SJSA1 (cell line): ENCODE data around the gene BTBD17. TPM values are rescaled to one million over a fixed set of nuclear protein-coding genes. Genes with fewer than 3 reads are reported as not detected.

Experiments used
- DNase-seq, 2 experiments: peaks; one replicate each; pipeline ENCODE4 v3.0.0-alpha.2; 2015 to 2020; ENCODE audit warnings: low spot score in 2 of 2, low read depth in 1 of 2
- H3K27ac ChIP-seq: fragments of 250-450 bp; sonication (Bioruptor Pico); 2 replicates; pipeline ENCODE4 v1.5.1; 2020; ENCODE audit warnings: mild to moderate bottlenecking, moderate library complexity
- H3K27me3 ChIP-seq: fragments of 250-450 bp; sonication (Bioruptor Pico); replicated peaks from 2 replicates; pipeline ENCODE4 v1.5.1; 2020; ENCODE audit warnings: mild to moderate bottlenecking, moderate library complexity
- H3K36me3 ChIP-seq: fragments of 250-450 bp; sonication (Bioruptor Pico); 2 replicates; pipeline ENCODE4 v1.5.1; 2020; ENCODE audit warnings: mild to moderate bottlenecking
- H3K4me1 ChIP-seq: fragments of 250-450 bp; sonication (Bioruptor Pico); replicated peaks from 2 replicates; pipeline ENCODE4 v1.6.1; 2021; ENCODE audit warnings: mild to moderate bottlenecking
- H3K4me3 ChIP-seq: fragments of 250-450 bp; sonication (Bioruptor Pico); 2 replicates; pipeline ENCODE4 v1.5.1; 2020; ENCODE audit warnings: mild to moderate bottlenecking
- H3K9me3 ChIP-seq: fragments of 250-450 bp; sonication (Bioruptor Pico); replicated peaks from 2 replicates; pipeline ENCODE4 v1.5.1; 2020; ENCODE audit warnings: mild to moderate bottlenecking
- total RNA-seq: library from RNA; depleted of rRNA; stranded (reverse); fragments of >200 nt; shearing (Covaris generic); gene quantifications from 2 replicates; pipeline ENCODE4 v1.2.3, GENCODE V29; 2014

BTBD17 gene
- total RNA-seq, 1 experiment from 2014 or later: not detected

GRCh38 chr17:74393346-74393942, 31.8 kb upstream of the BTBD17 start:
- no peaks in the 10 kb centered on the region for H3K9me3 ChIP-seq
- no peaks in the 10 kb centered on the region for H3K36me3 ChIP-seq
- H3K27ac ChIP-seq: no peak overlapping the region
- H3K4me3 ChIP-seq: no peak overlapping the region
- H3K4me1 ChIP-seq: no peaks in the 10 kb centered on the region
- DNase-seq: no peak
- no peaks in the 10 kb centered on the region for H3K27me3 ChIP-seq

DNA sequence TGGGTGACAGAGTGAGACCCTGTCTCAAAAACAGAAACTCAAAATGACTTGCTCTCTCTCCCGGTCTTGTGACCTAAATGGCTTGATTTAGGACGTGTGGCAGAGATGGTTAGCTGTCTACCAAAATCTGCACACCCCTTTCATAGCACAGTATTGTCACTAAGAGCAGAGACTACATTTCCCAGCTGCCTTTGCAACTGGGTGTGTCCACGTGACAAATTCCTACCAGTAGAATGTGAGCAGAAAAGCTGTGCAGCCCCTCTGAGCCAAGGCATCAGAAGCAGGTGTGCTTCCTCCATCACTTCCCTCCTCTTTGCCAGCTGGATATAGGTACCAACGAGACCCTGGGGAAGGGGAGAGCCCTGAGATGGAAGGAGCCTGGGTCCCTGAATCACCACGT, 31.2 kb upstream of the BTBD17 start:
- H3K4me1 ChIP-seq: no peaks in the 10 kb centered on the region
- H3K27ac ChIP-seq: no peak overlapping the region
- no peak for DNase-seq
- H3K27me3 ChIP-seq: no peaks in the 10 kb centered on the region
- no peaks in the 10 kb centered on the region for H3K9me3 ChIP-seq
- H3K36me3 ChIP-seq: no peaks in the 10 kb centered on the region
- H3K4me3 ChIP-seq: no peak overlapping the region

DNA sequence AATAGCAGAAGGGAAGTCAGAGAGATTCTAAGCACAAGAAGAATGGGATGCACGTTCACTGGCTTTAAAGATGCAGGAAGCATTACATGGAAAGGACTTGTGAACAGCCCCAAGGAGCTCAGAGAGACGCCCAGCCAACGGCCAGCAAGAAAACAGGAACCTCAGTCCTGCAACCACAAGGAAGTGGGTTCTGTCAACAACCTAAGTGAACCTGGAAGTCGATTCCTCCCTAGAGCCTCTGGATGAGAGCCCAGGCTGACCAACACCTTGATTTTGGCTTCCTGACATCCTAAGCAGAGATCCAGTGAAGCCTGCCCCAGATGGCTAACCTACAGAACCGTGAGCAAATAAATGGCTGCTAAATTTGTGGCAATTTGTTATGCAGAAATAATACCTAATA, 30.1 kb upstream of the BTBD17 start:
- no peak for DNase-seq
- no peaks in the 10 kb centered on the region for H3K36me3 ChIP-seq
- H3K4me1 ChIP-seq: no peaks in the 10 kb centered on the region
- no peaks in the 10 kb centered on the region for H3K9me3 ChIP-seq
- no peaks in the 10 kb centered on the region for H3K27me3 ChIP-seq
- H3K4me3 ChIP-seq: no peak overlapping the region
- no peak overlapping the region for H3K27ac ChIP-seq

DNA sequence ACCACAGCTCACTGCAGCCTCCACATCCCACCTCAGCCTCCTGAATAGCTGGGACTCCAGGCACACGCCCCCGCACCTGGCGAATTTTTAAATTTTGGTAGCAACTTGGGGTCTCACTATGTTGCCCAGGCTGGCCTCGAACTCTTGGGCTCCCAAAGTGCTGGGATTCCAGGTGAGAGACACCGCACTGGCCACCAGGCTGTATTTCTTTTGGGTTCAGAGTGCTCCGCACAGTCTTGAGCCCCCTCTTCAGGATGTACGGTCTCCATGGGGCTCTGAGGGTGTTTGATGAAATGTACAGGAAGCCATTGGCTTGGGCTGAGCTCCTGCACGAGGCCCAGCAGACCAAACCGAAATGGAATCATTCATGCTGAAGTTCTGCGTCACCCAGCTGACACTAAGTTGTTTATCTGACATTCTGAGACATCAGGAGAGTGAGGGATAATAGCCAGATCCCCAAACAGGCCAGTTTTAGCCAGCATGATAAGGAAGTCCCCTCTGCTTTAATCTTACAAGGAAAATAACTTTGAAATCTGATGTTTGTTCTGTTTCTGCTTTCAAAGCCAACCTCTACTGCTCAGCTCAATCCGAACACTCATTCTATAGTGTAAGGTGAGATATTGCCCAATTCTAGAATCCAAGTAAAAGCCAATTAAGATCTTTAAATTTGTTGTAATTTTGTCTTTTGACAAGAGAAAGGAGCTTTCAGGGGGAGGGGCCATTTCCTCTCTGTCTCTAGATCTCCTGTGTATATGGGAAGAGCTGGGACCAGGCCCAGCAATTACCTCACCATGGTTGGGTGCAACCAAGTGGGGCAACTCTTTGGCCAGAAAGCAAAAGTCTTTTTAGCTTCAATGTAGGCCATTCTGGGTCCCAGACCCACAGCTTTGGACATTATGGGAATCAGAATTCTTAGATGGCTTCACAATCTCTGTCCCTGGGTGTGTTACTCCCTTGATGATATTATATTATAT, 29.3 kb upstream of the BTBD17 start:
- no peak overlapping the region for H3K4me3 ChIP-seq
- no peaks in the 10 kb centered on the region for H3K9me3 ChIP-seq
- H3K27me3 ChIP-seq: no peaks in the 10 kb centered on the region
- no peaks in the 10 kb centered on the region for H3K4me1 ChIP-seq
- no peak overlapping the region for H3K27ac ChIP-seq
- DNase-seq: no peak
- no peaks in the 10 kb centered on the region for H3K36me3 ChIP-seq

DNA sequence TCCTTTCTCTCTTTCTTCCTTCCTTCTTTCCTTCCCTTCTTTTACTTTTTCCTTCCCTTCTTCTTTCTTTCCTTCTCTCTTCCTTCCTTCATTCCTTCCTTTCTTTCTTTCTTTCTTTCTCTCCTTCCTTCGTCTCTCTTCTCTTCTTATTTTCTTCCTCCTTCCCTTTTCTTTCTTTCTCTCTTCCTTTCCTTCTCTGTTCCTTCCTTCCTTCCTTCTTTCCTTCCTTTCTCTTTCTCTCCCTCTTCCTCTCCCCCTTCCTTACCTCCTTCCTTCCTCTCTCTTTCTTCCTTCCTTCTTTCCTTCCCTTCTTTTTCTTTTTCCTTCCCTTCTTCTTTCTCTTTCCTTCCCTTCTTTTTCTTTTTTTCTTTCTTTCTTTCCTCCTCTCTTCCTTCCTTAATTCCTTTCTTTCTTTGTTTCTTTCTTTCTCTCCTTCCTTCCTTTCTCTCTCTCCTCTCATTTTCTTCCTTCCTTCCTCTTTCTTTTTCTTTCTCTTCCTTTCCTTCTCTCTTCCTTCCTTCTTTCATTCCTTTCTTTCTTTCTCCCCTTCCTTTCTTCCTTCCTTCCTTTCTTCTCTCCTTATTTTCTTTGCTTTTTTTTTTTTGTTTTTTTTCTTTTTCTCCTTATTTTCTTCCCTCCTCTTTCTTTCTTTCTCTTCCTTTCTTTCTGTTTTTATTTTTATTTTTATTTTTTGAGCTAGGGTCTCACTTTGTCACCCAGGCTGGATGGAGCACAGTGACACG, 28.4 kb upstream of the BTBD17 start:
- no peak for DNase-seq
- no peak overlapping the region for H3K4me3 ChIP-seq
- H3K36me3 ChIP-seq: no peaks in the 10 kb centered on the region
- no peak overlapping the region for H3K27ac ChIP-seq
- no peaks in the 10 kb centered on the region for H3K9me3 ChIP-seq
- no peaks in the 10 kb centered on the region for H3K4me1 ChIP-seq
- no peaks in the 10 kb centered on the region for H3K27me3 ChIP-seq

- H3K36me3 ChIP-seq: no peaks in the 10 kb centered on the region
- no peaks in the 10 kb centered on the region for H3K4me1 ChIP-seq
- H3K27ac ChIP-seq: no peak overlapping the region
- no peaks in the 10 kb centered on the region for H3K9me3 ChIP-seq
- H3K27me3 ChIP-seq: no peaks in the 10 kb centered on the region
- H3K4me3 ChIP-seq: no peak overlapping the region
- DNase-seq: no peak
These were observed 27.6 kb upstream of the BTBD17 start for GRCh38 chr17:74389084-74389753.

DNA sequence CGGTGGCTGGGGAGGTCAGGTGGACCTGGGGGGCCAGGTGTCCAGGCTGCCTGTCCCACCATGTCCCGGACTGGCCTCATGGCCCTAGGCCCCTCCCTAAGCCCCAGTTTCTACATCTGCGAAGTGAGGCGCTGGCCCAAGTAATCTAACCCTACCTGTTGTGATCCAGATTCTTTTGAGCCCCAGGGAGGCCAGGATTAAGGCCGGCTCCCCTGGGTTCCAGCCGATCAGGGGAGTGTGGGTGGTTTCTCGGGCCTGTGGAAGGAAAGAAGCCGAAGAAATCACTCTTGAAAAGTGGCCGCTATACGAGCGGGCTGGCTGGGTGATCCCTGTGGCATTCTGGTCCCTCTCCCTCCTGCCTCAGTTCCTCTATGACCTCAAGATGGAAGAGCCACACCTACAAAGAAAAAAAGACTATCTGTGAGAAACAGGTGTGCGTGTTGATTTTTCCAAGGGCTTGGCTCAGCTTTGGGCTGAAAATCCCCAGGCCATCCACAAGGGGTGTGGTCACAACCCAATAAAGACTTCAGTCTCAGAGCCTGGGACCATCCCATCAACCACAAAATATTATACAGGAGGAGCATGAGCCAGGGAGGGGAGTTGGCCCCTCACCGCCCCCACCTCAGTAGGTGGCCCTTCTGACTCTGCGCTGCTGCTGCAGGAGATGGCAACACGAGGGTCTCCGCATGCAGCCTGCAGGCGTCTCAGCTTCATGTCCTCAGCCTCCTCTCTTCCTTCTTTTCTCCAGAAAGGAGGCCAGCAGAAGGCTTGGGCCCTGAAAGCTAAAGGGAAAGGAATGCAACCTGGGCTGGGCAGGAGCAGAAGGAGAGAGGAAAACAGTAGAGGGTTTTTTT, 25.9 kb upstream of the BTBD17 start:
- Histone ChIP-seq H3K4me1 (no peaks in the 10 kb centered on the region), H3K9me3 (no peaks in the 10 kb centered on the region), H3K4me3 (no peak overlapping the region), H3K27me3 (no peaks in the 10 kb centered on the region), H3K36me3 (no peaks in the 10 kb centered on the region), H3K27ac (no peak overlapping the region)
- no peak for DNase-seq

GRCh38 chr17:74386386-74386785, 24.7 kb upstream of the BTBD17 start:
- no peak for DNase-seq
- H3K27me3 ChIP-seq: no peaks in the 10 kb centered on the region
- H3K4me1 ChIP-seq: no peaks in the 10 kb centered on the region
- H3K9me3 ChIP-seq: no peaks in the 10 kb centered on the region
- H3K4me3 ChIP-seq: no peak overlapping the region
- H3K36me3 ChIP-seq: no peaks in the 10 kb centered on the region
- H3K27ac ChIP-seq: no peak overlapping the region

- H3K36me3 ChIP-seq: no peaks in the 10 kb centered on the region
- DNase-seq: no peak
- no peaks in the 10 kb centered on the region for H3K27me3 ChIP-seq
- H3K4me3 ChIP-seq: no peak overlapping the region
- no peaks in the 10 kb centered on the region for H3K9me3 ChIP-seq
- H3K4me1 ChIP-seq: peaks cover 5% of the 10 kb centered on the region
- no peak overlapping the region for H3K27ac ChIP-seq
These were observed 23.5 kb upstream of the BTBD17 start for GRCh38 chr17:74385201-74385600.

- no peak overlapping the region for H3K4me3 ChIP-seq
- no peak overlapping the region for H3K27ac ChIP-seq
- no peaks in the 10 kb centered on the region for H3K36me3 ChIP-seq
- no peak for DNase-seq
- peaks cover 15% of the 10 kb centered on the region for H3K4me1 ChIP-seq
- no peaks in the 10 kb centered on the region for H3K9me3 ChIP-seq
- H3K27me3 ChIP-seq: no peaks in the 10 kb centered on the region
These were observed 21.5 kb upstream of the BTBD17 start for GRCh38 chr17:74383141-74383540.

DNA sequence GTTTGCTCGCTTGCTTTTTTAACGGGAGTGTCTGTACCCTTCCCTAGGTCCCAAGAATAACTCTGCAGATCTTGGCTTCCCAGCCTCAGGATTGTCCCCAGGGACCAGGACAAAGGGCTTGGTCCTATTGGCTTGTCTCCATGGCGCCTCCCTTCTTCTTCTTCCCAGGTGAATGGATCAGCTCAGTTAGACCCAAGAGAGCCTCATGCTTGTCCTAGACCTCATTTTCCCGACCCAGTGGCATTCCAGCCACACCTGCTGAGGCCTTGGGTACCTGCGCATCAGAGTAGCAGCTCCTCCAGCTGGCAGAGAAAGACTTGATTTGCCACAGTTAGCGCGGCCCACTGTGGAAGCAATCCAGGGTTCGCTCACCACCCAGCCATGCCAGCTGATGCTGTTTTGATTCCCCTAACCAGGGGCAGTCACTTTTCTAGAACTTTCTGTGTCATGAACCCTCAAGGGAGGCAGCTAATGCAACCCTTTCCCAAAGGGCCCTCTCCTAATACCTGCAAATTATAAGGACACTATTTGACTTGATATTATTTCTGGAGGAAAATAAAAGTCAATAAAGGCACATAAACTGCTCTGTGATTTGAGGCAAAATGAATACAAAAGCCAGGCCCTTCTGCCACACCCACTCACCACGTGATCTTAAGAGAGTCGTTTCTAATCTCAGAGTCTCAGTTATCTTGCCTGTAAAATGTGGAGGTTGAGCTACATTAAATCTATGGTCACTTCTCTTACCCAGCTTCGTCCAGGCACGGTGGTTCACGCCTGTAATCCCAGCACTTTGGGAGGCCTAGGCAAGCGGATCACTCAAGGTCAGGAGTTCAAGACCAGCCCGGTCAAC, 19.5 kb upstream of the BTBD17 start:
- H3K9me3 ChIP-seq: no peaks in the 10 kb centered on the region
- no peaks in the 10 kb centered on the region for H3K36me3 ChIP-seq
- no peak overlapping the region for H3K4me3 ChIP-seq
- 0 out of 2 replicates have a peak, but pooled peaks cover 5% of the 10 kb centered on the region for H3K27me3 ChIP-seq
- no peak for DNase-seq
- H3K4me1 ChIP-seq: peaks cover 15% of the 10 kb centered on the region
- H3K27ac ChIP-seq: no peak overlapping the region
